ENCODE measurements around the gene SLFNL1.

DNA sequence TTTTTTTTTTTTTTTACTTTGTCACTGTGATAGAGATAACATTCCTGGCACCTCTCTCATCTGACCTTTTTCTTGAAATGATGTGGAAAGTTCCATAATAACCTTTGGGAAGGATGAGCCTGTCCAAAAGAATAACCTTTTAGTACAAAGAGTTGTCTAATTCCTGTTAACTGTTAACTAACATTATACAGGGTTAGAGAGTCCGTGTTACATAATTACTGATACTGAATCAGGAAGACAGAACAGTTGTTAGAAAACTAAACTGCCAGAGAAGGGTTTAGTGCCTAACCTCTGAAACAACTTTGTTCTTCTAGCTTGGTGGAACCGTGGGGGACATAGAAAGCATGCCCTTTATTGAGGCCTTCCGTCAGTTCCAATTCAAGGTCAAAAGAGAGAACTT, 33.2 kb downstream of the SLFNL1 start:
- TF ChIP-seq, protein P1, sequence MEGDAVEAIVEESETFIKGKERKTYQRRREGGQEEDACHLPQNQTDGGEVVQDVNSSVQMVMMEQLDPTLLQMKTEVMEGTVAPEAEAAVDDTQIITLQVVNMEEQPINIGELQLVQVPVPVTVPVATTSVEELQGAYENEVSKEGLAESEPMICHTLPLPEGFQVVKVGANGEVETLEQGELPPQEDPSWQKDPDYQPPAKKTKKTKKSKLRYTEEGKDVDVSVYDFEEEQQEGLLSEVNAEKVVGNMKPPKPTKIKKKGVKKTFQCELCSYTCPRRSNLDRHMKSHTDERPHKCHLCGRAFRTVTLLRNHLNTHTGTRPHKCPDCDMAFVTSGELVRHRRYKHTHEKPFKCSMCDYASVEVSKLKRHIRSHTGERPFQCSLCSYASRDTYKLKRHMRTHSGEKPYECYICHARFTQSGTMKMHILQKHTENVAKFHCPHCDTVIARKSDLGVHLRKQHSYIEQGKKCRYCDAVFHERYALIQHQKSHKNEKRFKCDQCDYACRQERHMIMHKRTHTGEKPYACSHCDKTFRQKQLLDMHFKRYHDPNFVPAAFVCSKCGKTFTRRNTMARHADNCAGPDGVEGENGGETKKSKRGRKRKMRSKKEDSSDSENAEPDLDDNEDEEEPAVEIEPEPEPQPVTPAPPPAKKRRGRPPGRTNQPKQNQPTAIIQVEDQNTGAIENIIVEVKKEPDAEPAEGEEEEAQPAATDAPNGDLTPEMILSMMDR (IDR thresholded peaks at IDR 0.05; ENCODE audit: low read depth, low read length, missing input control) = no peak
- TF ChIP-seq RXRA (IDR thresholded peaks at IDR 0.05) = peak; percentile 86 to 91
- peak; percentile 70 for TF ChIP-seq TAF1 (conservative IDR thresholded peaks at IDR 0.05)
